Fibroblast of lung (primary cell): ENCODE measurements around the gene CTSD. TPM values are rescaled to one million over a fixed set of nuclear protein-coding genes. Genes with fewer than 3 reads are reported as not detected.
A peak's percentile ranks its signal among the peaks of the same experiment; 100 is the strongest.

Experiments
- DNase-seq, 2 donors: peaks; one replicate each; pipeline versions ENCODE4 v3.0.0 to v3.0.0-alpha.2; 2010; ENCODE audit warnings: low read depth in 2 of 2
- H2AFZ ChIP-seq: 2 replicates; pipeline ENCODE4 v1.5.1; 2012; ENCODE audit warnings: low read length, control low read depth, inconsistent platforms
- H3K27ac ChIP-seq: 2 replicates; pipeline ENCODE4 v1.5.1; 2011; ENCODE audit warnings: low read length, control low read depth; ENCODE audit not compliant: insufficient read depth
- H3K27me3 ChIP-seq: 2 replicates; pipeline ENCODE4 v1.5.1; 2011; ENCODE audit warnings: mild to moderate bottlenecking, low read length; ENCODE audit not compliant: control insufficient read depth, insufficient read depth
- H3K36me3 ChIP-seq: 2 replicates; pipeline ENCODE4 v1.5.1; 2011; ENCODE audit warnings: low read length; ENCODE audit not compliant: control insufficient read depth, insufficient read depth
- H3K4me1 ChIP-seq: 2 replicates; pipeline ENCODE4 v1.5.1; 2011; ENCODE audit warnings: low read length; ENCODE audit not compliant: control insufficient read depth, insufficient read depth; ENCODE audit errors: extremely low read depth
- H3K4me2 ChIP-seq: 2 replicates; pipeline ENCODE4 v1.5.1; 2011; ENCODE audit warnings: low read length, control low read depth; ENCODE audit not compliant: insufficient read depth; ENCODE audit errors: extremely low read depth
- H3K4me3 ChIP-seq, 4 experiments: fragments of 200-600 bp in 1 of 4; sonication (generic) in 1 of 4; replicated peaks in 1 of 4; 2 replicates each; pipeline ENCODE4 v1.5.1; 2011 to 2016; ENCODE audit warnings: low read length in 4 of 4, low read depth in 3 of 4, mild to moderate bottlenecking in 3 of 4, control low read depth in 2 of 4, inconsistent platforms in 1 of 4, mixed read lengths in 1 of 4; ENCODE audit not compliant: insufficient read depth in 1 of 4; ENCODE audit errors: control extremely low read depth in 1 of 4
- H3K79me2 ChIP-seq: 2 replicates; pipeline ENCODE4 v1.5.1; 2012; ENCODE audit warnings: mild to moderate bottlenecking, low read length, inconsistent platforms; ENCODE audit not compliant: control insufficient read depth, insufficient read depth
- H3K9ac ChIP-seq: 2 replicates; pipeline ENCODE4 v1.5.1; 2011; ENCODE audit warnings: mild to moderate bottlenecking, low read length, control low read depth; ENCODE audit not compliant: insufficient read depth
- H3K9me3 ChIP-seq: 2 replicates; pipeline ENCODE4 v1.5.1; 2012; ENCODE audit warnings: low read depth, low read length; ENCODE audit not compliant: control insufficient read depth, insufficient read depth
- H4K20me1 ChIP-seq: 2 replicates; pipeline ENCODE4 v1.5.1; 2011; ENCODE audit warnings: low read length; ENCODE audit not compliant: control insufficient read depth, insufficient read depth; ENCODE audit errors: extremely low read depth
- CTCF ChIP-seq, 2 donors: IDR thresholded peaks in 1 of 2; conservative IDR thresholded peaks in 1 of 2; 1 replicate in 1 of 2; 2 replicates in 1 of 2; pipeline ENCODE4 v1.5.1; 2011 to 2012; ENCODE audit warnings: low read length in 2 of 2, control low read depth in 1 of 2, inconsistent platforms in 1 of 2, low read depth in 1 of 2, mild to moderate bottlenecking in 1 of 2
- EZH2 ChIP-seq: IDR thresholded peaks from 2 replicates; pipeline ENCODE4 v1.5.1; 2012; ENCODE audit warnings: low read length, control low read depth, mild to moderate bottlenecking; ENCODE audit errors: missing control alignments
- polyA plus RNA-seq, 2 donors: library from polyadenylated mRNA; depleted of rRNA in 1 of 2; stranded (reverse) in 1 of 2; unstranded in 1 of 2; fragments of >200 nt; gene quantifications; 2 replicates each; pipeline ENCODE4 v1.2.1, GENCODE V29; 2011 to 2012; ENCODE audit warnings: missing spikeins in 1 of 2
- total RNA-seq: library from RNA; depleted of rRNA; stranded (reverse); fragments of >200 nt; gene quantifications from 2 replicates; pipeline ENCODE4 v1.2.1, GENCODE V29; 2014

Gene CTSD
- total and polyA plus RNA-seq, 2 donors (not counting 1 experiment from before 2014, with no cell fraction given): 135 to 253 TPM

- Histone ChIP-seq H3K9ac (peak within 1 kb of the TSS; percentile 7), H3K27ac (peak within 1 kb of the TSS; percentile 7), H3K79me2 (no peaks in the 10 kb centered on the region), H3K9me3 (no peaks in the 10 kb centered on the region), H4K20me1 (no peaks in the 10 kb centered on the region), H2AFZ (no peak within 1 kb of the TSS), H3K4me1 (peaks cover 17% of the 10 kb centered on the region), H3K4me2 (no peak within 1 kb of the TSS), H3K27me3 (peaks cover 2% of the 10 kb centered on the region), H3K4me3 (peak within 1 kb of the TSS in 1 of 4 experiments; percentile 41), H3K36me3 (peaks cover 8% of the 10 kb centered on the region)
- no peak for DNase-seq
- TF ChIP-seq CTCF (conservative IDR thresholded peaks at IDR 0.05 in 1 of 2, IDR thresholded peaks at IDR 0.05 in 1 of 2; ENCODE audit: low read depth in 1 of 2, low read length in 2 of 2) (no peak), EZH2 (no peak)
Measured at GRCh38 chr11:1750481-1750839, 13.3 kb downstream of the CTSD start, which contains the start of gene IFITM10. Gene IFITM10 (minus strand): TSS chr11:1750595. CDS start chr11:1750442, 153 bp downstream.

- Histone ChIP-seq H3K27ac (peak overlapping the region; percentile 7), H3K4me2 (no peak overlapping the region), H3K4me1 (peaks cover 17% of the 10 kb centered on the region), H3K79me2 (no peaks in the 10 kb centered on the region), H3K9me3 (no peaks in the 10 kb centered on the region), H3K9ac (no peak overlapping the region), H3K4me3 (peak overlapping the region in 1 of 4 experiments; percentile 41), H2AFZ (no peak overlapping the region), H3K27me3 (peaks cover 2% of the 10 kb centered on the region), H3K36me3 (peaks cover 4% of the 10 kb centered on the region), H4K20me1 (no peaks in the 10 kb centered on the region)
- TF ChIP-seq EZH2: no peak
- no peak for TF ChIP-seq CTCF (conservative IDR thresholded peaks at IDR 0.05 in 1 of 2, IDR thresholded peaks at IDR 0.05 in 1 of 2; ENCODE audit: low read depth in 1 of 2, low read length in 2 of 2)
- DNase-seq: peak; percentile 58 to 81
Measured at GRCh38 chr11:1749395-1750351, 14.1 kb downstream of the CTSD start.

- no peaks in the 10 kb centered on the region for H3K79me2 ChIP-seq
- H3K27ac ChIP-seq: no peak overlapping the region
- peak in 1 of 2 donors; percentile 41 for DNase-seq
- H3K36me3 ChIP-seq: peaks cover 4% of the 10 kb centered on the region
- no peak for TF ChIP-seq CTCF (conservative IDR thresholded peaks at IDR 0.05 in 1 of 2, IDR thresholded peaks at IDR 0.05 in 1 of 2; ENCODE audit: low read depth in 1 of 2, low read length in 2 of 2)
- TF ChIP-seq EZH2: peak; percentile 74
- peak overlapping the region; percentile 35 for H3K4me2 ChIP-seq
- H3K27me3 ChIP-seq: peaks cover 2% of the 10 kb centered on the region
- H3K9me3 ChIP-seq: no peaks in the 10 kb centered on the region
- H3K4me1 ChIP-seq: peaks cover 17% of the 10 kb centered on the region
- peak overlapping the region in 2 of 4 experiments; percentile 21 to 41 for H3K4me3 ChIP-seq
- H3K9ac ChIP-seq: peak overlapping the region; percentile 30
- H4K20me1 ChIP-seq: no peaks in the 10 kb centered on the region
- H2AFZ ChIP-seq: no peak overlapping the region
Measured at GRCh38 chr11:1748636-1749394, 14.9 kb downstream of the CTSD start.
